NOMO-1 (cell line): ENCODE results near the gene RPS6KC1.
A peak's percentile ranks its signal among the peaks of the same experiment; 100 is the strongest.
"Not testable (repeated sequence)": the region's sequence is repeated elsewhere in the genome, so short reads cannot be mapped to it uniquely, and the experiment has no call there.

Experiments
- DNase-seq, 2 experiments: peaks; one replicate each; lab custom pipeline; 2025; ENCODE audit not compliant: unreplicated experiment in 2 of 2; lab: John Stamatoyannopoulos, UW

Gene RPS6KC1

DNA sequence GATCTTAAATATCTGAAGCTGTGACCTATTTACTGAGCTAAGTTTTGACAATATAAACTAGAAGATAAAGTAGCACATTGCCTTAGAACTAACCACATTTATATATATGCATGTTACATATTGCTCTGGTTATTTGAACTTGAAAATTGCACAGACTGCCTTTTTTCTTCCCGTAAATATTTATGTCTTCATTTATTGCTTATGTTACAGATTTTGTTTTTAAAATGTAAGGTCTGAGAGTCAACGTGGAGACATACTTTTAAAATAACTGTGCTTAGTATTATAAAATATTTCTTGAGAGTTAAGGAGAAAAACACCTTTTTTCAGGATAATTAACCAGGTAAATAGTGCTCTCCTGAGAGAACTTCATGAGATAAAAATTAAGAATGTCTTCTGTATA, 3.1 kb downstream of the RPS6KC1 start:
- no peak for DNase-seq

DNA sequence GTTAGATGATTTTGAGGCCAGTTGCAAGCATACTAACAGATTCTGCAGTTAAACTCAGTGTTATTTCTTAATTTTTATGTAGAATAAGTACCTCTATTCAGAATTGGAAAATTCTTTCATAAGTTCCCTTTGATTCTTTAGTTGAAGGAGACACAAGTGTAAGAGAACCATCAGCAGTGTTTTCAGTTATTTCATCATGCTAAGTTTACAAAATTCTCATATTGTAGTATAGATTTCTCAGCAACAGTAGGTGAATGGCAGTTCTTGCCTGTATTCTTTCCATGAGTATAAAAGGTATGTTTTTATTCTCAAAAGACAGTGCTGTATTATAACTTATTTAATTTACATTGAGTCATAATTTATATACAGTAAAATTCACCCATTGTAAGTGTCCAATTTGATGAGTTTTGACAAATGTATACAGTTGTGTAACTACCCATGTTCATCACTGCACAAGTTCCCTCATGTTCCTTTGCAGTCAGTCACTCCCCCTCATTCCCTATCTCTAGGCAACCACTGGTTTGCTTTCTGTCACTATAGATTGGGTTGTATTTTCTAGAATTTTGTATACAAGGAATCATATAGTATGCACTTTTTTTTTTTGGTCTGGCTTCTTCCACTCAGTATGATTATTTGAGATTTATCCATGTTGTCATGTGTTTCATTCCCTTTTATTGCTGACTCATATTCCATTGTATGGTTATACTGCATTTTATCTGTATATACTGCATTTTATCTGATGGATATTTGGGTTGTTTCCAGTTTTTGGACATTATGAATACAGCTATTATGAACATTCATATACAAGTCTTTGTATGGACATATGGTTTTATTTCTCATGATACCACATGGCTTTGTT, 3.9 kb downstream of the RPS6KC1 start:
- peak in 1 of 2 experiments; percentile 42 for DNase-seq

- DNase-seq: no peak
These were observed 4.7 kb downstream of the RPS6KC1 start for GRCh38 chr1:213055767-213056166.

DNA sequence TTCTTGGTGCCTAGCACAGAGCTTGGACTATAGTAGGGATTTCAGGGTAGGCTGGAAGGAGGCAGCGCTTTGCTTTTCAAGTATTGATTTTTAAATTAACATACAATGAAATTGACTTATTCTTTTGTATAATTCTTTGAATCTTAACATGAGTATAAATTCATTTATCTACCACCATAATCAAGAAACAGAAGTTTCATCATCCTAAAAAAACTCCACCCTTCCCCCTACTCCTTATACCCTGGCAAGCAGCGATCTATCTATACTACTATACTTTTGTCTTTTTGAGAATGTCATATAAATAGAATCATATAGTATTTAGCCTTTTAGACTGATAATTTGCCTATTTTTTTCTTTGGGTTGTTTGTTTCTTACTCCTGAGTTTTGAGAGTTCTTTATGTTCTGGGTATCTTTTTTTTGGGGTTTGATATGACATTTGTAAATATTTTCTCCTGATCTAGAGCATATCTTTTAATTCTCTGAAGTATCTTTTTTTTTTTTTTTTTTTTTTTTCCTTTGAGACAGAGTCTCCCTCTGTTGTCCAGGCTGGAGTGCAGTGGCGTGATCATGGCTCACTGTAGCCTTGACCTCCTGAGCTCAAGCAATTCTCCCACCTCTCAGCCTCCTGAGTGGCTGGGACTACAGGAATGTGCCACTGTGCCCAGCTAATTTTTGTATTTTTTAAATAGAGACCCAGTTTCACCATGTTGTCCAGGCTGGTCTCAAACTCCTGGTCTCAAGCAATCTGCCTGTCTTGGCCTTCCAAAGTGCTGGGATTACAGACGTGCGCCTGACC, 6.4 kb downstream of the RPS6KC1 start:
- no peak for DNase-seq

- no peak for DNase-seq
These were observed 9.8 kb downstream of the RPS6KC1 start for GRCh38 chr1:213060836-213061235.

DNA sequence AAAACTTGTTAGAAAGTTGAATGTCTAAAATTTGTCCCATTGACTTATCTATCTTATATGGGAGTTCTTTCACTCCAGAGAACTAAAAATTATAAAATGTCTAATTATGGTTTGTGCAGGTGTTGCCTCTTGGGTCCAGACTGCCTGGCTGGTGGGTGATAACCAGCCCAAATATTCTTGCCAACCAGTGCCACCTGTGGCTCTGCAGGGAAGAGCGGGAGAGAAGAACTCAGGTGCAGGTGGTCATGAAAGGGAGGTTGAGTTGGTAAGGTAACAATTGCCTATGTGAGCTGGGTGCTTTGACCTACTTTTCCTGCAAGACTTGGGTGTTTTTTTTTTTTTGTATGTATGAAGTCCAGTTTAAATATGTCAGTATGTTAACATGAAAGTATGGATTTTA, 10.2 kb downstream of the RPS6KC1 start:
- no peak for DNase-seq

- DNase-seq: peak in 1 of 2 experiments; percentile 5
These were observed 14.8 kb downstream of the RPS6KC1 start for GRCh38 chr1:213065800-213066199.

DNA sequence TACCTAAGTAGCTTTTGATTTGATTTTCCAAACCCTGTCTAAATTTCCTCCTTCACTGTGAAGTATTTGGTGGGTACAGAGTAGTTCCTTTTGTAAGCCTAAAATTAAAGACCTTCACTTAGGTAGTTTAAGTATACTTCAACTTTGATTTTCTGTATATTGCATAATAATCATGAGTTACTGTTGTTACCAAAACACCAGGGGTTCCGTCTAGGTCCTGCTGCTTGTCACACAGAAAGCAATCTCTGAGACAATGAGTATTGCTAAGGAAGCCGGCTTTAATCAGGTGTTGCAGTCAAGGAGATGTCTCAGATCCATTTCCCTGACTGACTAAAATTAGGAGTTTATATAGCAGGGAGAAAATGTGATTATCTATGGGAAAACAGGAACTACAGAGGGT, 15.3 kb downstream of the RPS6KC1 start:
- DNase-seq: no peak

- DNase-seq: no peak
These were observed 16.3 kb downstream of the RPS6KC1 start for GRCh38 chr1:213067352-213067751.

DNA sequence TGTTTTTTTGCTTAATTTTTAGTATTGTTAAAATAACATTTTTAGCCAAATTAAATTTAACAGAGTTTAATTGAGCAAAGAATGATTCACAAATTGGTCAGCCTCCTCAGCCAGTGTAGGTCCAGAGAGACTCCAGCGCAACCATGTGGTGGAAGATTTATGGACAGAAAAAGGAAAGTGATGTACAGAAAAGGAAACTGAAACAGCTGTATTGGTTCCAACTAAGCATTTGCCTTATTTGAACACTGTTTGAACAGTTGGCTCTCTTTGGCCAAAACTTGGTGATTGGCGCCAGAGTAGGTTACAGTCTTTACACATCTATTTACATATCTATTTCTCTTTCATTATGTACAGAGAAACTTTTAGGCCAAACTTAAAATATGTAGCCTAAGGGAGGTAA, 19.4 kb downstream of the RPS6KC1 start:
- peak; percentile 35 to 71 for DNase-seq

DNA sequence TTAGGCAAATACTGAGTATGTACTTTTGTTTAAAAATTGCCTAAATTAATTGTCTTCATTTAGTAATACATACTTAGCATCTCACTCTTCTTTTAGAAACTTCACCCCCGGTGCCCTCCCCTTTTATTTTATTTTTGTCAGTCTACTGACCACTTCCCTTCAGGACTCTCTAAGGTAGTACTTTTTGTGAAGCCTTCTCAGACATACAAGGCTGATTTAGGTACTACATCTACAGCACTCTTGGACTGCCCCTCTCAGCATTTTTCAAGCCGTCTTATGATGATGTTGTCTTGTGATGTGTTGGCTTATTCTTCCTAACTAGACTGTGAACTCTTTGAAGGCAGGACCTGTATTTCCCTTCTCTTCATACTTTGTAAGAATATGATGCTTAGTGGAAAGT, 24.7 kb downstream of the RPS6KC1 start:
- DNase-seq: no peak

- DNase-seq: no peak
These were observed 31.5 kb downstream of the RPS6KC1 start for GRCh38 chr1:213082420-213083111.

DNA sequence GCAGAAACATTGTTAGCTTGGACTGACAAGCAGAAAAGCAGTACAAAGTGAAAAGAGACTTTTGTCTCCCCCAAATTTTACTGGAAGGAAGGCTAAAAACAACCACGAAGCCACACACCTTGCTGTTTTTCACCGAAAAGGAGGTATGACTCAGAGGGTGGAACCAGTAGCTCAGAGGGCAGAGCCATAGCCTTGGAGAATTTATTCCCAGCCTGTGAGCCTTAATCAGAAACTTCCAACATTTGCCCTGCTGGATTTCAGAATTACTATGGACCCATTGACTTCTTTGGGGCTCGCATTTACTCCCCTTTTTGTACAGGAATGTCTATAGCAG, 32.0 kb downstream of the RPS6KC1 start:
- DNase-seq: no peak

DNA sequence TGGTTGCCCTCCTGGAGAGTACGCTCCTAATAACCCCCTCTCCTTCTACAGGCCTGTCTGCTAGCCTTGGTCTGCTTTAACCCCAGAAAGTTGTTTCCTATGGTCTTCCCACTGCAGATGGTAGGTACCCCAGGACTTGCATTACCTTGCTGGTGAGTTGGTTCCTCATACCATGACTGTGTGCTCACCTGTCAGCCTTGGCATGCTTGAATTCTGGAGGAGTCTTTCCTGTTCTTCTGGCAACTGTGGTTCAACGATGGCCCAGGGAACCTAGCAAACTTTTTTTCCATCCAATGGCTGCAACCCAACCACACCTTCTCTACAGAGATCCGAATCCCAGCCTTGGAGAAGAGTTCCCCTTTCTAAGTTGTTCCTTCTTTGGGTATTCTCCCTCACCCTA, 36.9 kb downstream of the RPS6KC1 start:
- no peak for DNase-seq

GRCh38 chr1:213089924-213090677, 39.1 kb downstream of the RPS6KC1 start:
- DNase-seq: no peak

DNA sequence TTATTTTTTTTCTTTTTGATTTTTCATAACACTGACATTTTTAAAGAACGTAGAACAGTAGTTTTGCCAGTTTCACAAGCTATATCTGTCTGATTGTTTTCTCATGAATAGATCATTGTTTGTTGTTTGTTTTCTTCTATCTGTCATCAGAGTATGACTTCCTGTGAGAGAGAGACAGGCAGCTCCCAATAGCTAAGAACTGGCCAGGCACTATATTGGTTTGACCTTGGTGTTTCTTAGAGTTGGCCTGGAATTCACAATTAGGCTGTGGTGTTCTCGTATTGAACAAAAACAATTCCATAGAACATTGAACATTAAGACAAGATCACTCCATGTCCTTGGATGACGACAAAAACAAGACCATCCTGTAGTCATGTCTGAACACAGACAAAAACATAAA, 43.4 kb downstream of the RPS6KC1 start:
- no peak for DNase-seq

DNA sequence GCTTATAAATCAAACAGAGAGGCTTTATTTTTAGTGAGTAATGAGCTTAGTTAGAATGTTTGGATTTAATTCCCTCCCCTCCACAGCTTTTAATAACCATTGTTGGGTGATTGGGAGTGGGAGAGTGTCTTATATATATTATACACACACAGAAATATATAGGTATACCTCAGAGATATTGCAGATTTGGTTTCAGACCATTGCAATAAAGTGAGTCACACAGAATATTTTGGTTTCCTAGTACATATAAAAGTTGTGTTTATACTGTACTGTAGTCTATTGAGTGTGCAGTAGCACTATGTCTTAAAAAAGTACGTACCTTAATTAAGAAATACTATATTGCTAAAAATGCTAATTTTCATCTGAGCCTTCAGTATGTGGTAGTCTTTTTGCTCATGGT, 44.4 kb downstream of the RPS6KC1 start:
- DNase-seq: no peak

GRCh38 chr1:213099682-213100399, 48.8 kb downstream of the RPS6KC1 start:
- DNase-seq: no peak

DNA sequence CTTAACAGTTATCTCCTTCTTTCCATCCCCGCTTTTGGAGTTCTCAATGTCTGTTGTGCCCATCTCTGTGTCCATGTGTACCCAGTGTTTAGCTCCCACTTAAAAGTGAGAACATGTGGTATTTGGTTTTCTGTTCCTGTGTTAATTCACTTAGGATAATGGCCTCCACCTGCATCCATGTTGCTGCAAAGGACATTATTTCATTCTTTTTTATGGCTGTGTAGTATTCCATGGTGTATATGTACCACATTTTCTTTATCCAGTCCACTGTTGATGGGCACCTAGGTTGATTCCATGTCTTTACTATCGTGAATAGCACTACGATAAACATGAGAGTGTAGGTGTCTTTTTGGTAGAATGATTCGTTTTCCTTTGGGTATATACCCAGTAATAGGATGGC, 49.5 kb downstream of the RPS6KC1 start:
- not testable (repeated sequence) for DNase-seq
